HL-60 (cell line): ENCODE results near the gene LRRK1.
A peak's percentile ranks its signal among the peaks of the same experiment; 100 is the strongest.

Experiments used
- DNase-seq, 2 experiments: peaks; one replicate each; pipeline ENCODE4 v3.0.0-alpha.2; 2010 to 2020; ENCODE audit warnings: low read depth in 1 of 2, low spot score in 1 of 2
- H3K27ac ChIP-seq: fragments of 250-450 bp; sonication (Bioruptor Pico); replicated peaks from 2 replicates; pipeline ENCODE4 v1.5.1; 2020; ENCODE audit warnings: mild to moderate bottlenecking, moderate library complexity
- H3K27me3 ChIP-seq: fragments of 250-450 bp; sonication (Bioruptor Pico); 2 replicates; pipeline ENCODE4 v1.5.1; 2021; ENCODE audit warnings: mild to moderate bottlenecking, moderate library complexity; ENCODE audit not compliant: insufficient read depth, poor library complexity, severe bottlenecking
- H3K4me3 ChIP-seq: replicated peaks from 2 replicates; pipeline ENCODE4 v1.5.1; 2011; ENCODE audit warnings: mild to moderate bottlenecking, control low read depth, low read length; ENCODE audit not compliant: insufficient read depth
- CTCF ChIP-seq: IDR thresholded peaks from one replicate; pipeline ENCODE4 v1.5.1; 2011; ENCODE audit warnings: low read length, control low read depth, inconsistent platforms; ENCODE audit not compliant: insufficient read depth
- GABPA ChIP-seq: IDR thresholded peaks from 2 replicates; pipeline ENCODE4 v1.6.1; 2012; ENCODE audit warnings: low read depth
- POLR2AphosphoS5 ChIP-seq: IDR thresholded peaks from 2 replicates; pipeline ENCODE4 v1.6.1; 2012; ENCODE audit warnings: low read depth
- REST ChIP-seq: IDR thresholded peaks from 2 replicates; pipeline ENCODE4 v1.6.1; 2012; ENCODE audit warnings: low read depth; ENCODE audit not compliant: insufficient replicate concordance
- SPI1 ChIP-seq: IDR thresholded peaks from 2 replicates; pipeline ENCODE4 v1.6.1; 2012; ENCODE audit warnings: low read depth, mild to moderate bottlenecking, borderline replicate concordance

Gene LRRK1

GRCh38 chr15:100901702-100902435, 17.3 kb upstream of the LRRK1 start:
- Histone ChIP-seq H3K4me3 (no peak overlapping the region), H3K27ac (peak overlapping the region; percentile 49), H3K27me3 (no peaks in the 10 kb centered on the region)
- TF ChIP-seq REST (no peak), GABPA (no peak), POLR2AphosphoS5 (no peak), CTCF (no peak), SPI1 (no peak)
- DNase-seq: no peak

DNA sequence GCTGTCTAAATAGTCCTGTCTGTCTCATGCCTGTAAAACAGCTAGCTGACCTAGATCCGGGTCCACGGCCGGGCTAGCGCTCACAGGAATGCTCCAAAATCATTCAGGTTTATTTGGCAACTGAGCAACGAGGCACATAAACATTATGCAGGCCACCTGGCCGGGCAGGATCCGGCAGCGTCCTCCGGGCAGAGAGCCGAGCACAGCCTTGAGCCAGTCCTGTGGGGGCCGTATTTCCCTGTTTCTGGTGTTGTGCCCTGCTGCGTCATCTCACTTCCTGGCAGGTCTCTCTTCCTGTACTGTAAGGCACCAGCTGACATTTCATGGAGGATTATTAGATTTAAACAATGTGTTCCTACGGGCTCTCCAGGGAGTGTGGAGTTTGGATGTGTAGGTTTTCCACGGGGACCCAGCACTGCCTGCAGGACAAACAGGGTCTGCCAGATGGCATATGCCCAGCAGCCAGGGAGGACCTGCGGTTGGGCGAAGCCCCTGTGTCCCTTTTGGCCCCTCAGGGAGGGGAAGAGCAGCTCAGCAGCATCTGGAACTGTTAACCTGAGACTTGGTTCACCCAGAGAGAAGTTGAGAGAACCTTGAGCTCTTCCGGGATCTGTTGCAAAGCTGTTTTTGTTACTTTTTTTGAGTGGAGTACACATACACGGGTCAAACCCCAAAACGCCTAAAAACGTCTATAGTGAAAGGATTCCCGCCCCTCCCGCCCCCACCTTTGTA, 16.6 kb upstream of the LRRK1 start:
- no peak overlapping the region for H3K4me3 ChIP-seq
- H3K27ac ChIP-seq: peak overlapping the region; percentile 49
- DNase-seq: peak in 1 of 2 experiments; percentile 62
- TF ChIP-seq GABPA (no peak), SPI1 (no peak), CTCF (no peak), POLR2AphosphoS5 (no peak), REST (no peak)
- no peaks in the 10 kb centered on the region for H3K27me3 ChIP-seq

GRCh38 chr15:100903168-100903554, 16.0 kb upstream of the LRRK1 start:
- DNase-seq: no peak
- H3K27me3 ChIP-seq: no peaks in the 10 kb centered on the region
- no peak overlapping the region for H3K4me3 ChIP-seq
- TF ChIP-seq CTCF: no peak
- no peak for TF ChIP-seq GABPA
- TF ChIP-seq SPI1: no peak
- TF ChIP-seq POLR2AphosphoS5: no peak
- no peak for TF ChIP-seq REST
- H3K27ac ChIP-seq: no peak overlapping the region
